HepG2 (cell line): Measurements from ENCODE around the gene PRRT1B. TPM values are rescaled to one million over a fixed set of nuclear protein-coding genes. Genes with fewer than 3 reads are reported as not detected.
A peak's percentile ranks its signal among the peaks of the same experiment; 100 is the strongest.

Experiments
- ATAC-seq: fragments of 200-7000 bp; cut with Tn5 transposase; 3 replicates; pipeline ENCODE4 v1.9.1; 2020; ENCODE audit warnings: mild to moderate bottlenecking, moderate library complexity
- BruUV-seq: library from RNA; stranded (reverse); fragments of 400-500 nt; replicated peaks from 2 replicates; lab custom pipeline; 2021; lab: Mats Ljungman, UMichigan
- CTCF ChIA-PET: fragments of 300-600 bp; formaldehyde crosslinking; extraction: SDS; loops from one replicate; lab custom pipeline; 2021; ENCODE audit warnings: low total read pairs, inconsistent platforms, low intra/inter-chr PET ratio; lab: Yijun Ruan, JAX
- POLR2A ChIA-PET: fragments of 350-600 bp; sonication (Branson Sonifier 250); formaldehyde crosslinking; loops from one replicate; lab custom pipeline; 2020; ENCODE audit warnings: antibody characterized with exemption, inconsistent platforms; lab: Yijun Ruan, JAX
- DNase-seq: peaks from one replicate; pipeline ENCODE4 v3.0.0-alpha.2; 2015; ENCODE audit warnings: low spot score
- FAIRE-seq: peaks from 3 replicates; lab custom pipeline; 2011; peaks lifted over from hg19 to GRCh38; lab: Jason Lieb, UNC
- H2AFZ ChIP-seq: one replicate; pipeline ENCODE4 v1.6.1; 2011; ENCODE audit warnings: low read length, inconsistent platforms
- H3K27ac ChIP-seq: fragments of 300-600 bp; 3 replicates; pipeline ENCODE4 v1.8.0; 2011; ENCODE audit warnings: mixed run types, mild to moderate bottlenecking, mixed read lengths, low read length, inconsistent platforms; ENCODE audit not compliant: insufficient read depth; ENCODE audit errors: extremely low read length
- H3K27me3 ChIP-seq, 2 experiments: fragments of 200-600 bp in 1 of 2; 2 replicates in 1 of 2; 3 replicates in 1 of 2; pipeline versions ENCODE4 v1.6.0 to v1.8.0; 2011; ENCODE audit warnings: low read length in 2 of 2, mild to moderate bottlenecking in 2 of 2, moderate library complexity in 2 of 2, inconsistent platforms in 1 of 2; ENCODE audit not compliant: insufficient read depth in 2 of 2, control insufficient read depth in 1 of 2
- H3K36me3 ChIP-seq, 2 experiments: fragments of 200-600 bp in 1 of 2; replicated peaks in 1 of 2; 2 replicates in 1 of 2; 3 replicates in 1 of 2; pipeline versions ENCODE4 v1.5.1 to v1.8.0; 2011; ENCODE audit warnings: low read length in 2 of 2, inconsistent platforms in 1 of 2; ENCODE audit not compliant: insufficient read depth in 2 of 2, control insufficient read depth in 1 of 2
- H3K4me1 ChIP-seq: 2 replicates; pipeline ENCODE4 v1.5.1; 2012; ENCODE audit warnings: low read length, inconsistent platforms; ENCODE audit not compliant: insufficient read depth
- H3K4me2 ChIP-seq: 2 replicates; pipeline ENCODE4 v1.6.0; 2011; ENCODE audit warnings: low read depth, low read length, inconsistent platforms
- H3K4me3 ChIP-seq, 3 experiments: fragments of 200-600 bp in 1 of 3; sonication (generic), shearing (Covaris generic) in 1 of 3; replicated peaks in 1 of 3; 2 replicates each; pipeline ENCODE4 v1.5.1; 2011 to 2016; ENCODE audit warnings: low read length in 3 of 3, inconsistent platforms in 2 of 3, low read depth in 2 of 3, mild to moderate bottlenecking in 2 of 3, control low read depth in 1 of 3, mixed read lengths in 1 of 3; ENCODE audit not compliant: insufficient read depth in 1 of 3
- H3K79me2 ChIP-seq: one replicate; pipeline ENCODE4 v1.6.1; 2011; ENCODE audit warnings: low read length, inconsistent platforms; ENCODE audit not compliant: insufficient read depth
- H3K9ac ChIP-seq: 2 replicates; pipeline ENCODE4 v1.6.0; 2011; ENCODE audit warnings: mild to moderate bottlenecking, low read depth, low read length, inconsistent platforms; ENCODE audit not compliant: insufficient read depth
- H3K9me3 ChIP-seq: 2 replicates; pipeline ENCODE4 v1.5.1; 2012; ENCODE audit warnings: mild to moderate bottlenecking, low read length
- H4K20me1 ChIP-seq: 2 replicates; pipeline ENCODE4 v1.6.0; 2011; ENCODE audit warnings: inconsistent platforms, mild to moderate bottlenecking, low read length, moderate library complexity; ENCODE audit not compliant: insufficient read depth
- BORCS8-MEF2B ChIP-seq: sonication (generic); formaldehyde crosslinking; IDR thresholded peaks from 2 replicates; pipeline ENCODE4 v1.8.0; 2022; ENCODE audit warnings: mild to moderate bottlenecking, missing genetic modification reagents
- CHCHD3 ChIP-seq: sonication (generic); formaldehyde crosslinking; IDR thresholded peaks from 2 replicates; pipeline ENCODE4 v1.8.0; 2022; ENCODE audit warnings: mild to moderate bottlenecking, missing genetic modification reagents, moderate library complexity
- ETV5 ChIP-seq: IDR thresholded peaks from 2 replicates; pipeline ENCODE4 v1.6.1; 2018; ENCODE audit warnings: missing biosample characterization, missing genetic modification reagents, inconsistent platforms, borderline replicate concordance
- GATAD2A ChIP-seq: IDR thresholded peaks from 2 replicates; pipeline ENCODE4 v1.6.1; 2016
- NFKB2 ChIP-seq: sonication (generic); formaldehyde crosslinking; IDR thresholded peaks from 2 replicates; pipeline ENCODE4 v1.4.0; 2020; ENCODE audit warnings: missing genetic modification reagents, borderline replicate concordance
- RARA ChIP-seq: IDR thresholded peaks from 2 replicates; pipeline ENCODE4 v1.6.1; 2016; ENCODE audit warnings: missing genetic modification reagents, missing compliant biosample characterization
- RCOR2 ChIP-seq: IDR thresholded peaks from 2 replicates; pipeline ENCODE4 v1.6.1; 2016; ENCODE audit warnings: missing biosample characterization, missing genetic modification reagents
- RFX3 ChIP-seq: IDR thresholded peaks from 2 replicates; pipeline ENCODE4 v1.6.1; 2016; ENCODE audit warnings: missing biosample characterization, missing genetic modification reagents
- SRY ChIP-seq: sonication (generic); formaldehyde crosslinking; IDR thresholded peaks from 2 replicates; pipeline ENCODE4 v1.8.0; 2022; ENCODE audit warnings: mild to moderate bottlenecking, missing genetic modification reagents
- ZBTB3 ChIP-seq: sonication (generic); formaldehyde crosslinking; IDR thresholded peaks from 2 replicates; pipeline ENCODE4 v1.4.0; 2020; ENCODE audit warnings: low read depth, mild to moderate bottlenecking, moderate library complexity, missing genetic modification reagents, borderline replicate concordance
- ZFY ChIP-seq: sonication (generic); formaldehyde crosslinking; IDR thresholded peaks from 2 replicates; pipeline ENCODE4 v1.4.0; 2020; ENCODE audit warnings: missing genetic modification reagents
- ZNF224 ChIP-seq: sonication (generic); formaldehyde crosslinking; IDR thresholded peaks from 2 replicates; pipeline ENCODE4 v1.5.0; 2020; ENCODE audit warnings: mild to moderate bottlenecking, missing genetic modification reagents
- ZNF30 ChIP-seq: sonication (generic); formaldehyde crosslinking; IDR thresholded peaks from 2 replicates; pipeline ENCODE4 v1.5.0; 2020; ENCODE audit warnings: mild to moderate bottlenecking, missing genetic modification reagents
- ZNF382 ChIP-seq: sonication (generic); formaldehyde crosslinking; IDR thresholded peaks from 2 replicates; pipeline ENCODE4 v1.5.0; 2020; ENCODE audit warnings: missing genetic modification reagents, mild to moderate bottlenecking, borderline replicate concordance
- ZNF570 ChIP-seq: sonication (generic); formaldehyde crosslinking; IDR thresholded peaks from 2 replicates; pipeline ENCODE4 v1.4.0; 2020; ENCODE audit warnings: mild to moderate bottlenecking, missing genetic modification reagents, borderline replicate concordance
- ZNF605 ChIP-seq: sonication (generic); formaldehyde crosslinking; IDR thresholded peaks from 2 replicates; pipeline ENCODE4 v1.8.0; 2022; ENCODE audit warnings: mild to moderate bottlenecking, missing genetic modification reagents
- ZNF672 ChIP-seq: sonication (generic); formaldehyde crosslinking; IDR thresholded peaks from 2 replicates; pipeline ENCODE4 v1.8.1; 2022; ENCODE audit warnings: missing genetic modification reagents
- WGBS: methylation state at CpG from one replicate; pipeline ENCODE4 v1.1.6; 2017; ENCODE audit warnings: low lambda C conversion rate; 5-methylcytosine and 5-hydroxymethylcytosine counted together
- in situ Hi-C: cut with HindIII; loops from 2 replicates; pipeline ENCODE4 v1.10.0; 2017; ENCODE audit warnings: low pct_unique_long_range_greater_than_20kb; ENCODE audit not compliant: extremely low pct_ligation_motif_present
- intact Hi-C: fragments of 100-400 bp; cut with micrococcal nuclease; formaldehyde crosslinking; loops from one replicate; pipeline ENCODE4 v1.10.0; 2022; ENCODE audit not compliant: unreplicated experiment
- polyA plus RNA-seq, 8 experiments: library from polyadenylated mRNA; depleted of rRNA in 3 of 8; stranded (reverse) in 7 of 8; unstranded in 1 of 8; fragments of >200 nt; fragmentation: Illumina TruSeq in 4 of 8; extraction: Trizol in 4 of 8; gene quantifications; 2 replicates each; pipeline versions ENCODE4 v1.2.1 to v1.2.3, GENCODE V29; 2011 to 2016; ENCODE audit warnings: low read depth in 4 of 8, missing spikeins in 1 of 8, mixed read lengths in 1 of 8; ENCODE audit not compliant: insufficient read depth in 1 of 8
- total RNA-seq, 5 experiments: library from RNA; depleted of rRNA; stranded (reverse); fragments of >200 nt; fragmentation: Illumina TruSeq; extraction: Trizol; gene quantifications; 2 replicates each; pipeline ENCODE4 v1.2.3, GENCODE V29; 2016; ENCODE audit warnings: low read depth in 1 of 5
- TF ChIP-seq, protein P1 (sequence below): sonication (generic); formaldehyde crosslinking; IDR thresholded peaks from 2 replicates; pipeline ENCODE4 v1.4.0; 2020; ENCODE audit warnings: mild to moderate bottlenecking, missing genetic modification reagents
- TF ChIP-seq, protein P2 (sequence below): sonication (generic); formaldehyde crosslinking; IDR thresholded peaks from 2 replicates; pipeline ENCODE4 v1.4.0; 2020; ENCODE audit warnings: missing genetic modification reagents, borderline replicate concordance

Gene PRRT1B
- total and polyA plus RNA-seq, 2 of the 13 experiments (the other 11 are each of a cell fraction or from before 2014, with no cell fraction given) = not detected

DNA sequence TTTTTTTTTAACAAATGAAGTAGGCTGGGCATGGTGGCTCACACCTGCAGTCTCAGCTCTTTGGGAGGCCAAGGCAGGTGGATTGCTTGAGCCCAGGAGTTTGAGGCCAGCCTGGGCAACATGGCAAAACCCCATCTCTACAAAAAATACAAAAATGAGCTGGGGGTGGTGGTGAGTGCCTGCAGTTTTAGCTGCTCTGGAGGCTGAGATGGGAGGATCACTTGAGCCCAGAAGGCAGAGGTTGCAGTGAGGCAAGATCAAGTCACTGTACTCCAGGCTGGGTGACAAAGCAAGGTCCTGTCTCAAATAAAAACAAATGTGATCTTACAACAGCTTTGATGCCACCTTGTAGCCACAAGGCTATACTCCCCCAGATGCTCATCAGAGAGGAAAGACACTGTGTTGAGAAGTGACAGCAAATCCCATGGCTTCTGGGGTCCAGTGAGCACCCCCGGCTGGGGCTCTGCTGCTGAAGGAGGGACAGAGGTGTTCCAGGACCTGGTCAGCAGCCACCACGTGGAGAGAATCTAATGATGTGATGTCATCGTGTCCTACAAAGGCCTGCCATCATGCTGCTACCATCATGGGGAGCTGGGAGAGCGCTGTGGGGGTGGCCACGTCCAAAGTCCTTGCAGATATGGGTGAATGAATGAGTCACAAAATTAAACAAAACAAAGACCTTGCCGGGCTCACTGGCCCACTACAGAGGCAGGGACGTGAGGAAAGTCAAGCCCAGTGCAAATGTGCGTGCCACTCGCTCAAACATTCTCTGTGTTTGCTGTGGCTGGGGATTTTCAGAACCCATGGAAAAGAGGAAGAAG, 60.7 kb downstream of the PRRT1B start:
- 2% methylated on average over 9 of the region's 9 CpGs for WGBS
- peak; percentile 98 for DNase-seq
- Histone ChIP-seq H3K9ac (peak overlapping the region; percentile 69), H4K20me1 (no peaks in the 10 kb centered on the region), H3K4me3 (peak overlapping the region in 1 of 3 experiments; percentile 26; a peak in 1 of 6 replicates), H3K4me1 (peaks cover 86% of the 10 kb centered on the region), H3K4me2 (peak overlapping the region; percentile 59), H3K27me3 (no peaks in the 10 kb centered on the region), H2AFZ (no peak overlapping the region), H3K36me3 (peaks cover 1 to 4% of the 10 kb centered on the region in 2 experiments; a peak in 3 of 5 replicates), H3K79me2 (no peaks in the 10 kb centered on the region), H3K9me3 (no peaks in the 10 kb centered on the region), H3K27ac (peak overlapping the region; percentile 86)
- in situ Hi-C loops = no loop called here
- ATAC-seq = peak; percentile 84
- intact Hi-C loops = loop anchor here (2.0 to 5.0 kb wide), 2 partner anchors 51 to 129 kb away; no protein-coding TSS in a partner anchor
- ChIA-PET CTCF (interaction anchor here (0.9 to 1.9 kb wide), 2 partner anchors 15 to 134 kb away, joined by 4 to 7 read pairs; partner anchors contain the start of gene RAPGEF1), POLR2A (interaction anchor here (0.8 to 2.5 kb wide), 13 partner anchors 9 to 137 kb away, joined by 3 to 36 read pairs (median 4); no protein-coding TSS in a partner anchor)
- FAIRE-seq = peak; percentile 96
- no TSS peak for BruUV-seq
- TF ChIP-seq RFX3 (CRISPR knock-in tag) (no peak), GATAD2A (CRISPR knock-in tag) (peak; percentile 90), ZNF382 (CRISPR knock-in tag) (no peak), ZNF672 (CRISPR knock-in tag) (no peak), NFKB2 (CRISPR knock-in tag) (peak; percentile 87; the same call in 1 of the 2 replicates), ZNF570 (no peak), ZBTB3 (CRISPR knock-in tag) (peak; percentile 52; the same call in 1 of the 2 replicates), SRY (CRISPR knock-in tag) (peak; percentile 38; the same call in 1 of the 2 replicates), ZFY (CRISPR knock-in tag) (peak; percentile 73), ZNF605 (CRISPR knock-in tag) (peak; percentile 85), RCOR2 (CRISPR knock-in tag) (peak; percentile 80), ZNF30 (CRISPR knock-in tag) (no peak), ZNF224 (CRISPR knock-in tag) (no peak), CHCHD3 (CRISPR knock-in tag) (no peak), ETV5 (CRISPR knock-in tag) (peak; percentile 60), BORCS8-MEF2B (CRISPR knock-in tag) (no peak), RARA (CRISPR knock-in tag) (peak; percentile 79)
- TF ChIP-seq, protein P1, sequence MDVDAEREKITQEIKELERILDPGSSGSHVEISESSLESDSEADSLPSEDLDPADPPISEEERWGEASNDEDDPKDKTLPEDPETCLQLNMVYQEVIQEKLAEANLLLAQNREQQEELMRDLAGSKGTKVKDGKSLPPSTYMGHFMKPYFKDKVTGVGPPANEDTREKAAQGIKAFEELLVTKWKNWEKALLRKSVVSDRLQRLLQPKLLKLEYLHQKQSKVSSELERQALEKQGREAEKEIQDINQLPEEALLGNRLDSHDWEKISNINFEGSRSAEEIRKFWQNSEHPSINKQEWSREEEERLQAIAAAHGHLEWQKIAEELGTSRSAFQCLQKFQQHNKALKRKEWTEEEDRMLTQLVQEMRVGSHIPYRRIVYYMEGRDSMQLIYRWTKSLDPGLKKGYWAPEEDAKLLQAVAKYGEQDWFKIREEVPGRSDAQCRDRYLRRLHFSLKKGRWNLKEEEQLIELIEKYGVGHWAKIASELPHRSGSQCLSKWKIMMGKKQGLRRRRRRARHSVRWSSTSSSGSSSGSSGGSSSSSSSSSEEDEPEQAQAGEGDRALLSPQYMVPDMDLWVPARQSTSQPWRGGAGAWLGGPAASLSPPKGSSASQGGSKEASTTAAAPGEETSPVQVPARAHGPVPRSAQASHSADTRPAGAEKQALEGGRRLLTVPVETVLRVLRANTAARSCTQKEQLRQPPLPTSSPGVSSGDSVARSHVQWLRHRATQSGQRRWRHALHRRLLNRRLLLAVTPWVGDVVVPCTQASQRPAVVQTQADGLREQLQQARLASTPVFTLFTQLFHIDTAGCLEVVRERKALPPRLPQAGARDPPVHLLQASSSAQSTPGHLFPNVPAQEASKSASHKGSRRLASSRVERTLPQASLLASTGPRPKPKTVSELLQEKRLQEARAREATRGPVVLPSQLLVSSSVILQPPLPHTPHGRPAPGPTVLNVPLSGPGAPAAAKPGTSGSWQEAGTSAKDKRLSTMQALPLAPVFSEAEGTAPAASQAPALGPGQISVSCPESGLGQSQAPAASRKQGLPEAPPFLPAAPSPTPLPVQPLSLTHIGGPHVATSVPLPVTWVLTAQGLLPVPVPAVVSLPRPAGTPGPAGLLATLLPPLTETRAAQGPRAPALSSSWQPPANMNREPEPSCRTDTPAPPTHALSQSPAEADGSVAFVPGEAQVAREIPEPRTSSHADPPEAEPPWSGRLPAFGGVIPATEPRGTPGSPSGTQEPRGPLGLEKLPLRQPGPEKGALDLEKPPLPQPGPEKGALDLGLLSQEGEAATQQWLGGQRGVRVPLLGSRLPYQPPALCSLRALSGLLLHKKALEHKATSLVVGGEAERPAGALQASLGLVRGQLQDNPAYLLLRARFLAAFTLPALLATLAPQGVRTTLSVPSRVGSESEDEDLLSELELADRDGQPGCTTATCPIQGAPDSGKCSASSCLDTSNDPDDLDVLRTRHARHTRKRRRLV (CRISPR knock-in tag) = no peak
- TF ChIP-seq, protein P2, sequence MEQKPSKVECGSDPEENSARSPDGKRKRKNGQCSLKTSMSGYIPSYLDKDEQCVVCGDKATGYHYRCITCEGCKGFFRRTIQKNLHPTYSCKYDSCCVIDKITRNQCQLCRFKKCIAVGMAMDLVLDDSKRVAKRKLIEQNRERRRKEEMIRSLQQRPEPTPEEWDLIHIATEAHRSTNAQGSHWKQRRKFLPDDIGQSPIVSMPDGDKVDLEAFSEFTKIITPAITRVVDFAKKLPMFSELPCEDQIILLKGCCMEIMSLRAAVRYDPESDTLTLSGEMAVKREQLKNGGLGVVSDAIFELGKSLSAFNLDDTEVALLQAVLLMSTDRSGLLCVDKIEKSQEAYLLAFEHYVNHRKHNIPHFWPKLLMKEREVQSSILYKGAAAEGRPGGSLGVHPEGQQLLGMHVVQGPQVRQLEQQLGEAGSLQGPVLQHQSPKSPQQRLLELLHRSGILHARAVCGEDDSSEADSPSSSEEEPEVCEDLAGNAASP = peak; percentile 44
